Adrenal gland (tissue), 5 donors: ENCODE results near the gene KIDINS220.

Experiments
- CTCF ChIP-seq, 6 experiments: fragments of 450-650 bp in 4 of 6; fragments of 200-600 bp in 2 of 6; sonication (generic) in 1 of 6; IDR thresholded peaks; 1 replicate in 5 of 6; 2 replicates in 1 of 6; pipeline versions ENCODE4 v1.5.1 to v1.8.0; 2016 to 2021; ENCODE audit warnings: antibody characterized with exemption in 6 of 6, mild to moderate bottlenecking in 2 of 6, moderate library complexity in 1 of 6
- POLR2A ChIP-seq, 2 donors: fragments of 450-650 bp; IDR thresholded peaks; one replicate each; pipeline ENCODE4 v1.6.1; 2017; ENCODE audit warnings: antibody characterized with exemption in 2 of 2, mild to moderate bottlenecking in 2 of 2, moderate library complexity in 1 of 2
- donor health status: DM: no; HTN: no; CAD: no.

DNA sequence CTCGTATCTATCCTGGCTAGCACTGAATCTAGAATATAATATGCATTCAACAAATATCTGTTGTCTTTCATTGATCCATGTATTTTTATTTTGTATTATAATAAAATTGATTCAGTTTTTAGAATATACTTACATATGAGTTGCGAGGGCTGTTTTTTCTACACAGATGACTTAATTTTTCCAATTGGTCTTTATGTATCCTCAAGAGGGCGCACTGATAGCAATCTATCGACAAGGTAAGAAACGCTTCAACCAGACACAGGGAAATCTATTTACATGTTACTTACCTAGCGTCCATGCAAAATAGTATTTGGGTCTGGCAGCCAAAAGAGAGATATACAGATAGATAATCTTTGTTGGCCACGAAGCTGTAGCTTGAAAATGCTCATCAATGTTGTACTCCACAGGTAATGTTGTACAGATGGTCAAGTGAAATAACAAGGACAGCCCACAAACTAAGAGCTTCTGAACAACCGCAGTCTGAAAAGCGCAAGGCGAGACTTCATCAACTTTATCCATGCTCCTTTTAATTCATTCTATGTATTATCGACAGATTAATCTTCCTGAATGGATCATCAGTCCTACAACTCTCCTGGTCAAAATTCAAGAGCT lies 35.5 kb upstream of the KIDINS220 start:
- TF ChIP-seq CTCF (IDR thresholded peaks at IDR 0.05) (peak; percentile 32 to 68 (median 54)), POLR2A (IDR thresholded peaks at IDR 0.05) (no peak)
